HG03103 (cell line): ENCODE data around the gene GYS1.

Experiments used
- ATAC-seq: cut with Tn5 transposase; IDR thresholded peaks from one replicate; pipeline ENCODE4 v1.9.1; 2021; ENCODE audit warnings: low read depth; ENCODE audit not compliant: unreplicated experiment

Gene GYS1

GRCh38 chr19:48991011-48991609 is 2.0 kb downstream of the GYS1 start:
- ATAC-seq = no peak

DNA sequence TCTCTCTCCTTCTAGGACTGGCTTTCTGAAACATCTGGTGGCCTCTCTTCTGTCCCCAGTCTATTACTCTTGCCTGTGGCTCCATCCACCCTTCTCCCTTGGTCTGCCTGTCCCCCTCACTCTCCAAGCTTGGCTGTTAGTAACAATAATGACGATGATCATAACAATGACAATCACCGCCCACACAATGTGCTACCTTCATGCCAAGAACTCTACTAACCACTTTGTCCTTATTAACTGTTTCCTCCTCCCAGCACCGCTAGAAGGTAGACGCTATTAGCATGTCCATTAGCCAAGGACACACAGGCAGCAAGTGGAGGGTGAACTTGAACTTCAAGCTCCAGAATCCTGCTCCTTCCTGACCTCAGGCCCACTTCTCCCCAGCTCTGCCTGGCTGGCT is 2.7 kb downstream of the GYS1 start:
- no peak for ATAC-seq

- ATAC-seq = no peak
These were observed 3.3 kb downstream of the GYS1 start for GRCh38 chr19:48989701-48990291.

- ATAC-seq = no peak
These were observed 4.2 kb downstream of the GYS1 start for GRCh38 chr19:48988860-48989259.

GRCh38 chr19:48988286-48988685 is 4.8 kb downstream of the GYS1 start:
- no peak for ATAC-seq

GRCh38 chr19:48987323-48987722 is 5.8 kb downstream of the GYS1 start:
- ATAC-seq = no peak

GRCh38 chr19:48986211-48986610 is 6.9 kb downstream of the GYS1 start:
- no peak for ATAC-seq

DNA sequence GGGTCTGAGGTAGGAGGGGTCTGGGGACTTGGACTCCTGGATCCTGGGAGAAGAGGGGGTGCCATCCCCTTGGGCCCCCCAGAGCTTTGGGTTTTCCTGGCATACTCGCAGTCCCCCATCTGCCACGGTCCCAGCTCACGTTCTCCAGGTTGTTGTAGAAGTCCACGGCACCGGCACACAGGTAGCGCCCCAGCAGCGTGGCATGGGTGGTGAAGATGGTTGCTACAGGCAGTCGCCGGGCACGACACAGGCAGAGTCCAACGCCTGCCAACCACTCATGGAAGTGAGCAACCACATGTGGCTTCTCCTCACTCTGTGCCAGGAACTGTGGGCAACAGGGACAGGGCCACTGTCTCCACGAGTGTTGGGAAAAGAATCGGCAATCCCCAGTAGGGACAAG is 7.4 kb downstream of the GYS1 start:
- no peak for ATAC-seq

GRCh38 chr19:48982280-48982679 is 10.8 kb downstream of the GYS1 start:
- no peak for ATAC-seq

GRCh38 chr19:48977061-48977460 is 16.0 kb downstream of the GYS1 start:
- ATAC-seq = no peak

- ATAC-seq = no peak
These were observed 16.9 kb downstream of the GYS1 start for GRCh38 chr19:48975947-48976847.

DNA sequence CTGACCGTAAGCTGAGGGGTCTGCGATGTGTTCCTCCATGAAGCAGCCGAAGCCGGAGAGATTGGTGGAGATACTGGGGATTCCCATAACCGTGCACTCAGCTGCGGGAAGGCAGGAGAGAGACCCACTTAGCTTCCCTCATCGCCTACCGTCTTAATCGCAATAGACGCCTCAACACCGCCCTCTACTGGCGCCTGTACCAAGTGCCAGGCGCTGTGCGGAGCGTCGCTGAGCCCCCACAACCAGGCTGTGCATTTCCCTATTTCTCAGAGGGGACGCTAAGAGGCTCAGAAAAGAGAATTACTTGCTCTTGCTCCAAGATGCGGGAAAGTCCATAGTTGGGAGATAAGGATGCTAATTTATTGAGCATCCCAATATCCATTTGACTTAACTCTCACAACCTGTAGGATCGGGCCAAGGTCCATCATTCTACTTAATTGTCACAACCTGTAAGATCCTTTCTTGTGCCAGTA is 22.1 kb downstream of the GYS1 start:
- ATAC-seq = no peak

DNA sequence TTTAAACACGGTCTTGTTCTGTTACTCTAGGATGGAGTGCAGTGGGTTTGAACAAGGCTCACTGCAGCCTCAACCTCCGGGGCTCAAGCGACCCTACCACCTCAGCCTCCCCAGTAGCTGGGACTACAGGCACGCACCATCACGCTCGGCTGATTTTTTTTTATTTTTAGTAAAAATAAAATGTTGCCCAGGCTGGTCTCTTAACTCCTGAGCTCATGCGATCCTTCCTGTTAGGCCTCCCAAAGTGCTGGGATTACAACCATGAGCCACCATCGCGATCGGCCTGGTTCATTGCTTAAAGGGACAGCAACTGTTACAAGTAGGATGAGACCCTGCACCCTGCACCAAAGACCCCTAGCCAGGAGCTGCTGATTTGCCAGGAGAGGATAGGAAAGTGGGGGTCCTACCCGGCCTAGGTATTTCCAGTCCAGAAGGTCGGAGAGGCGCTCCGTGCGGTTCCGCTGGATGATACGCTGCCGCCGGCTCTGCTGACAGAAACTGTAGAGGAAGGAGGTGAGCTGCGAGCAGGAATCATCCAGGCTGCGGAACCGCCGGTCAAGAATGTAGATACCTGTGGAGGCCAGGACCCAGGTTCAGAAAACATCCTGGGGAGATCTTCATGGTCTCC is 22.9 kb downstream of the GYS1 start:
- ATAC-seq = no peak

DNA sequence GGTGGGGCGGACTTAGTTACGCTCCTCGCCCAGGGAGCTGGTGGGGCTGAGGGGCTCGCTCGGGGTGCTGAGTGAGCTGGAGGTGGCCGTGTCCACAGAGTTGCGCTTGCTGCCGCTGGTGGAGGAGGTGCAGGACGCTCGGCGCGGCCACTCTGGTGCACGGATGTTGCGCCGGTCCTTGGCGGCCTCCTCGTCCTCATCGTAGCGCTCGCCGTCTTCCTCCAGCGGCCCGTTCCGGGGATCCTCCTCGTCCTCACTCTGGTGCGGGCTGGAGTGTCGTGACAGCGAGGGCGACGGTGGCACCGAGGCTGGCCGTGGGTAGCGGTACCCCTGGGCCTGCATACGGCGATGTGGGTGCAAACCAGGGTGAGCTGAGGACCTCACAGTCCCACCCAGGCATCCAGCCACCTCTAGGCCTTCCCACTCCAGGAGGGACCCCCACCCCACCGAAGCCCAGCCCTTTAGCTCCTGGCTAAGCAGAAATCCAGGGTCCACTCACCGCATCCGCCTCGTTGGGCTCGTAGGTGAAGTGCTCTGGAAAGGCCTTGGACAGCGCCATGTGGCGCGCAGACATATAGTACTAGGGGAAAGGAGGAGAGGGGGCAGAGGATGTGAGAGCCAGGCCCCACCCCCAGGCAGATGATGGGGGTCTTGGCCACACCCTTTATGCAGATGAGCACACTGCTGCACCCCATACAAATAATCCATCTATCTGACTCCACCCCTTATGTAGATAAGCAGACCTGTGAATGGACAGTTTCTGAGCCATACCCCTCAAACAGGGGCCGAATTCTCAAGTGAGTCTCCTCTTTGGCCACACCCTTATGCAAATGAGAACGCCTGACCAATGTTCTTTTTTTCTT is 23.6 kb downstream of the GYS1 start:
- ATAC-seq = no peak

GRCh38 chr19:48968813-48969218 is 24.3 kb downstream of the GYS1 start:
- no peak for ATAC-seq

GRCh38 chr19:48968179-48968661 is 24.9 kb downstream of the GYS1 start:
- ATAC-seq = no peak

GRCh38 chr19:48967346-48968178 is 25.5 kb downstream of the GYS1 start:
- no peak for ATAC-seq

DNA sequence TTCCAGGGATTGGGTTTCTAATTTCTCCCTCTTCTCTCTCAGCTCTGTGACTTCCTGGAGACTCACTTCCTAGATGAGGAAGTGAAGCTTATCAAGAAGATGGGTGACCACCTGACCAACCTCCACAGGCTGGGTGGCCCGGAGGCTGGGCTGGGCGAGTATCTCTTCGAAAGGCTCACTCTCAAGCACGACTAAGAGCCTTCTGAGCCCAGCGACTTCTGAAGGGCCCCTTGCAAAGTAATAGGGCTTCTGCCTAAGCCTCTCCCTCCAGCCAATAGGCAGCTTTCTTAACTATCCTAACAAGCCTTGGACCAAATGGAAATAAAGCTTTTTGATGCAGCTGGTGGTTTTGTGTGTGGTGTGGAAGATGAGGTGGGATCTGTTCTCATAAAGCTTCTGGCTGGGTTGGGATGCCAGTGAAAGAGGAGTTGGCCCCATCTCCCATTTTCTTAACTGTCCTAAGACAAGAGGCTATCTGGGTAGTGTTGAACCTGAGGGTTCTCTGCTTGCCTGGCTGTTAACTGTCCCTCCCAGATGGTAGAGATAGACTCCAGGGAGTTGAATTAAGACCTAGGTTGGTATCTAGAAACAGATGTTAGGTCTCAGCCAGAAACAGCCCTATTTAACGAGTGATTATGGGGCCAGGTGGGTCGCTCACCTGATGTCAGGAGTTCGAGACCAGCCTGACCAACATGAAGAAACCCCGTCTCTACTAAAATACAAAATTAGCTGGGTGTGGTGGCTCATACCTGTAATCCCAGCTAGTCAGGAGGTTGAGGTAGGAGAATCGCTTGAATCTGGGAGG is 26.4 kb downstream of the GYS1 start:
- no peak for ATAC-seq
